ENCODE results near the gene CTSZ.

DNA sequence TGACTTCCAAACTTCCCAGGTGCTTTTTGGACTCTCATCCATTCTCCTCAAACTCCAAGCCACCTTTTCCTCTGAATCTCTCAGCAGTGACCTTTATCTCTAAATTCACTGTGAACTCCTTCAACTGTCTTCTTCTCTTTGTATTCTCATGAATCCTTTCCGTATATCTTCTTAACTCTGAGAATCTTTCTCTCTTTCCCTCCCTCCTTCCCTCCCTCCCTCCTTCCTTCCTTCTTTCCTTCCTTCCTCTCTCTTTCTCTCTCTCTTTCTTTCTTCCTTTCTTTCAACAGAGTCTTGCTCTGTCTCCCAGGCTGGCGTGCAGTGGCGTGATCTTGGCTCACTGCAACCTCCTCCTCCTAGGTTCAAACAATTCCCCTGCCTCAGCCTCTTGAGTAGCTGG lies 39.8 kb upstream of the CTSZ start:
- TF ChIP-seq, protein P1, sequence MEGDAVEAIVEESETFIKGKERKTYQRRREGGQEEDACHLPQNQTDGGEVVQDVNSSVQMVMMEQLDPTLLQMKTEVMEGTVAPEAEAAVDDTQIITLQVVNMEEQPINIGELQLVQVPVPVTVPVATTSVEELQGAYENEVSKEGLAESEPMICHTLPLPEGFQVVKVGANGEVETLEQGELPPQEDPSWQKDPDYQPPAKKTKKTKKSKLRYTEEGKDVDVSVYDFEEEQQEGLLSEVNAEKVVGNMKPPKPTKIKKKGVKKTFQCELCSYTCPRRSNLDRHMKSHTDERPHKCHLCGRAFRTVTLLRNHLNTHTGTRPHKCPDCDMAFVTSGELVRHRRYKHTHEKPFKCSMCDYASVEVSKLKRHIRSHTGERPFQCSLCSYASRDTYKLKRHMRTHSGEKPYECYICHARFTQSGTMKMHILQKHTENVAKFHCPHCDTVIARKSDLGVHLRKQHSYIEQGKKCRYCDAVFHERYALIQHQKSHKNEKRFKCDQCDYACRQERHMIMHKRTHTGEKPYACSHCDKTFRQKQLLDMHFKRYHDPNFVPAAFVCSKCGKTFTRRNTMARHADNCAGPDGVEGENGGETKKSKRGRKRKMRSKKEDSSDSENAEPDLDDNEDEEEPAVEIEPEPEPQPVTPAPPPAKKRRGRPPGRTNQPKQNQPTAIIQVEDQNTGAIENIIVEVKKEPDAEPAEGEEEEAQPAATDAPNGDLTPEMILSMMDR (conservative IDR thresholded peaks at IDR 0.05; ENCODE audit: low read depth, low read length): no peak
- TF ChIP-seq, protein P2, sequence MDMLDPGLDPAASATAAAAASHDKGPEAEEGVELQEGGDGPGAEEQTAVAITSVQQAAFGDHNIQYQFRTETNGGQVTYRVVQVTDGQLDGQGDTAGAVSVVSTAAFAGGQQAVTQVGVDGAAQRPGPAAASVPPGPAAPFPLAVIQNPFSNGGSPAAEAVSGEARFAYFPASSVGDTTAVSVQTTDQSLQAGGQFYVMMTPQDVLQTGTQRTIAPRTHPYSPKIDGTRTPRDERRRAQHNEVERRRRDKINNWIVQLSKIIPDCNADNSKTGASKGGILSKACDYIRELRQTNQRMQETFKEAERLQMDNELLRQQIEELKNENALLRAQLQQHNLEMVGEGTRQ (IDR thresholded peaks at IDR 0.05; ENCODE audit: low read depth, low read length): no peak
- TF ChIP-seq POLR2A (IDR thresholded peaks at IDR 0.05; ENCODE audit: low read depth, low read length) (no peak), MAFK (IDR thresholded peaks at IDR 0.05; ENCODE audit: low read depth, low read length) (no peak), CEBPB (IDR thresholded peaks at IDR 0.05; ENCODE audit: low read depth, low read length) (no peak), RAD21 (IDR thresholded peaks at IDR 0.05; ENCODE audit: low read length) (no peak)

All from IMR-90 (cell line).